ENCODE measurements around the gene CYTH4.

DNA sequence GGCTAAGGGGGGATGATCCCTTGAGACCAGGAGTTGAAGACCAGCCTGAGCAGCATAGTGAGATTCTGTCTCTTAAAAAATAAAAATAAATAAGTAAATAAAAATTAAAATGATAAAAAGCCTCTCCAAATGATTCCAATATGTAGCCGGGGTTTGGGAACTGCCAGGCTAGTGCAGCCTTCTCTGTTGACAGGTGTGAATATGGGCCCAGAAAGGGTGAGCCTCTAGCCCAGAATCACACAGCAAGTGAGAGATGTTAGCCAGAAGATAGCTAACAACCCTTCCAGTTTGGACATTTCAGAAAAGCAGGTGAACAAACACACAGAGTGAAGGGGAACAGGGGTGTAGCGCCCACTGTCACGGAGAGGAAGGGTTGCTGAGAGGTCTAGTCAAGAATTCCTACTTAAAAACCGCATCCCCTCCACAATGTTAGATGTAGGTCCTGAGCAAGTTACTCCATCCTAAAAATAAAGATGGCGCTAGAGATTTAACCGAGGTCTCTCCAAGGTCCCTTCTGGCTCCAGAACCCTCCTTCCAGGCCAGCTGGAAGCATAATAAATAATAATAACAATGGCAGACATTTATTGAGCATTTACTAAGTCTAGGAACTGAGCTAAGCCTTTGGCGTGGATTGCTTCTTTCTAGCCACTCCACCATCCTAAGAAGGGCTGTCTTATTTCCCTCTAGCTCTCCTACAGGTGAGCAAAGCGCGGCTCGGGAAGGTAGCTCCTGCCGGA is 51.6 kb downstream of the CYTH4 start:
- TF ChIP-seq EP300 (conservative IDR thresholded peaks at IDR 0.05; ENCODE audit: poor library complexity, severe bottlenecking) (no peak), EZH2 (IDR thresholded peaks at IDR 0.05; ENCODE audit: borderline replicate concordance, insufficient read depth, low read length, poor library complexity, severe bottlenecking) (no peak), MXI1 (conservative IDR thresholded peaks at IDR 0.05; ENCODE audit: poor library complexity, severe bottlenecking) (no peak), POLR2AphosphoS5 (IDR thresholded peaks at IDR 0.05) (no peak), REST (IDR thresholded peaks at IDR 0.05; ENCODE audit: borderline replicate concordance) (no peak), SMC3 (conservative IDR thresholded peaks at IDR 0.05; ENCODE audit: poor library complexity) (no peak), TAF1 (IDR thresholded peaks at IDR 0.05; ENCODE audit: low read depth) (no peak), RAD21 (conservative IDR thresholded peaks at IDR 0.05) (no peak)
- TF ChIP-seq, protein P1, sequence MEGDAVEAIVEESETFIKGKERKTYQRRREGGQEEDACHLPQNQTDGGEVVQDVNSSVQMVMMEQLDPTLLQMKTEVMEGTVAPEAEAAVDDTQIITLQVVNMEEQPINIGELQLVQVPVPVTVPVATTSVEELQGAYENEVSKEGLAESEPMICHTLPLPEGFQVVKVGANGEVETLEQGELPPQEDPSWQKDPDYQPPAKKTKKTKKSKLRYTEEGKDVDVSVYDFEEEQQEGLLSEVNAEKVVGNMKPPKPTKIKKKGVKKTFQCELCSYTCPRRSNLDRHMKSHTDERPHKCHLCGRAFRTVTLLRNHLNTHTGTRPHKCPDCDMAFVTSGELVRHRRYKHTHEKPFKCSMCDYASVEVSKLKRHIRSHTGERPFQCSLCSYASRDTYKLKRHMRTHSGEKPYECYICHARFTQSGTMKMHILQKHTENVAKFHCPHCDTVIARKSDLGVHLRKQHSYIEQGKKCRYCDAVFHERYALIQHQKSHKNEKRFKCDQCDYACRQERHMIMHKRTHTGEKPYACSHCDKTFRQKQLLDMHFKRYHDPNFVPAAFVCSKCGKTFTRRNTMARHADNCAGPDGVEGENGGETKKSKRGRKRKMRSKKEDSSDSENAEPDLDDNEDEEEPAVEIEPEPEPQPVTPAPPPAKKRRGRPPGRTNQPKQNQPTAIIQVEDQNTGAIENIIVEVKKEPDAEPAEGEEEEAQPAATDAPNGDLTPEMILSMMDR (IDR thresholded peaks at IDR 0.05; ENCODE audit: poor library complexity, severe bottlenecking): no peak

All from neural cell (in vitro differentiated cells).